ENCODE measurements around the gene HEG1. TPM values are rescaled to one million over a fixed set of nuclear protein-coding genes. Genes with fewer than 3 reads are reported as not detected.

The HEG1 gene
- total and polyA plus RNA-seq, 2 of the 4 experiments (the other 2 are of a cell fraction), result 25.6 to 43.4 TPM

DNA sequence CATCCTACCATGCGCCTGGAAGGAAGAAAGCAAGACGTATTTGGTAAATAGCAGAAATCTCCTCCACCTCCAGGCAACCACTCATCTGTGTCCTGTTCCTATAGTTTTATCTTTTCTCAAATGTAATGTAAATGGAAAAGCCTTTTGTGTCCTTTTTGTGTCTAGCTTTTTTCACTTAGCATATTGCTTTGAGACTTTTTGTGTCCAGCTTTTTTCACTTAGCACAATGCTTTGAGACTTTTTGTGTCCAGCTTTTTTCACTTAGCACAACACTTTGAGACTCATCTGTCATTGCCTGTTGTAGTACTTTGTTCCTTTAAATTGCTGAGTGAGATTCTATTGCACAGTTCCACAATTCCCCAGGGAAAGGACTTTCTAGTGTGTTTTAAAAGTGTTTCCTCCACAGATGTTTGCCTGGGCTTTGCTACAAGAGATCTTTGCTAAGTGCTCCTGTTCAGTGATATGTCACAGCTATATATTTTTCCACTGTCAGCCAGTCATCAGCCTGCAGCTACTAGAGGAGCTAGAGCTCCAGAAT, 93.3 kb downstream of the HEG1 start:
- H2BK5ac ChIP-seq (ENCODE audit: low read depth, low read length, poor library complexity, severe bottlenecking), result no peak overlapping the region
- dilution Hi-C loops (cut with HindIII; ENCODE audit: low sequenced_read_pairs, unreplicated experiment) (no loop called here), intact Hi-C loops (cut with micrococcal nuclease) (no loop called here), in situ Hi-C loops (cut with MboI; ENCODE audit: low sequenced_read_pairs) (no loop called here)
- peaks cover 8% of the 10 kb centered on the region for H3K9me1 ChIP-seq (ENCODE audit: insufficient read depth, low read length)
- H3K4ac ChIP-seq (ENCODE audit: low read depth, low read length), result no peak overlapping the region
- CTCF ChIA-PET, result no interaction called here
- no peak overlapping the region for H3K56ac ChIP-seq (ENCODE audit: extremely low read depth, insufficient read depth, low read length)
- H3K23ac ChIP-seq (ENCODE audit: low read depth, low read length), result no peak overlapping the region
- POLR2A ChIA-PET (ENCODE audit: unreplicated experiment), result no interaction called here
- H2BK120ac ChIP-seq (ENCODE audit: low read depth, low read length), result no peak overlapping the region
- ATAC-seq (ENCODE audit: low read depth) (no peak), DNase-seq (no peak)
- no peak overlapping the region for H2AK5ac ChIP-seq (ENCODE audit: low read depth, low read length)
- peaks cover 6% of the 10 kb centered on the region; the same call in 1 of the 2 replicates for H3K36me3 ChIP-seq (ENCODE audit: control insufficient read depth, insufficient read depth, low read length)
- no peak overlapping the region for H2BK15ac ChIP-seq (ENCODE audit: low read depth, low read length)
- peaks cover 5% of the 10 kb centered on the region; the same call in 1 of the 2 replicates for H3K4me1 ChIP-seq (ENCODE audit: control insufficient read depth, insufficient read depth, low read length)
- H3K27ac ChIP-seq (ENCODE audit: insufficient read depth, low read length), result no peak overlapping the region
- no peak overlapping the region for H2BK20ac ChIP-seq (ENCODE audit: low read depth, low read length)
- H3K14ac ChIP-seq (replicated peaks; ENCODE audit: low read depth, low read length), result no peak overlapping the region
- H2AK9ac ChIP-seq (replicated peaks; ENCODE audit: low read depth, low read length, poor library complexity), result no peak overlapping the region
- no peak overlapping the region for H4K5ac ChIP-seq (ENCODE audit: low read depth, low read length)
- no CpG with 5 or more reads among the region's 2 CpGs for WGBS, 2 experiments (ENCODE audit: extremely low coverage in 2 of 2, insufficient read length in 1 of 2)
- H3K9ac ChIP-seq (ENCODE audit: low read depth, low read length), result no peak overlapping the region
- BruUV-seq (replicated peaks), result no TSS peak
- TF ChIP-seq, protein P1, sequence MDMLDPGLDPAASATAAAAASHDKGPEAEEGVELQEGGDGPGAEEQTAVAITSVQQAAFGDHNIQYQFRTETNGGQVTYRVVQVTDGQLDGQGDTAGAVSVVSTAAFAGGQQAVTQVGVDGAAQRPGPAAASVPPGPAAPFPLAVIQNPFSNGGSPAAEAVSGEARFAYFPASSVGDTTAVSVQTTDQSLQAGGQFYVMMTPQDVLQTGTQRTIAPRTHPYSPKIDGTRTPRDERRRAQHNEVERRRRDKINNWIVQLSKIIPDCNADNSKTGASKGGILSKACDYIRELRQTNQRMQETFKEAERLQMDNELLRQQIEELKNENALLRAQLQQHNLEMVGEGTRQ (IDR thresholded peaks at IDR 0.05; ENCODE audit: low read depth, low read length), result no peak
- TF ChIP-seq RFX5 (IDR thresholded peaks at IDR 0.05; ENCODE audit: low read depth, low read length), result no peak
- no peak for TF ChIP-seq MXI1 (IDR thresholded peaks at IDR 0.05; ENCODE audit: borderline replicate concordance, low read depth, low read length)
- no peak for TF ChIP-seq POLR2A (IDR thresholded peaks at IDR 0.05; ENCODE audit: low read depth, low read length)
- TF ChIP-seq NFE2L2 (IDR thresholded peaks at IDR 0.05; ENCODE audit: low read depth, low read length), result no peak
- no peak for TF ChIP-seq FOS (IDR thresholded peaks at IDR 0.05; ENCODE audit: low read depth, low read length)
- TF ChIP-seq CEBPB (IDR thresholded peaks at IDR 0.05; ENCODE audit: low read depth, low read length), result no peak
- no peak for TF ChIP-seq MAFK (IDR thresholded peaks at IDR 0.05; ENCODE audit: low read depth, low read length)
- TF ChIP-seq CTCF (conservative IDR thresholded peaks at IDR 0.05; ENCODE audit: low read depth, low read length), result no peak
- no peak for TF ChIP-seq RAD21 (IDR thresholded peaks at IDR 0.05; ENCODE audit: low read length)
- no peak for TF ChIP-seq RCOR1 (IDR thresholded peaks at IDR 0.05; ENCODE audit: insufficient replicate concordance, low read length)
- no peak for TF ChIP-seq MAZ (IDR thresholded peaks at IDR 0.05; ENCODE audit: borderline replicate concordance, low read depth, low read length)
- no peak for TF ChIP-seq CHD1 (IDR thresholded peaks at IDR 0.05; ENCODE audit: low read depth, low read length)
- no peak for TF ChIP-seq ELK1 (IDR thresholded peaks at IDR 0.05; ENCODE audit: borderline replicate concordance, low read depth, low read length)
- peaks cover 3% of the 10 kb centered on the region; the same call in 1 of the 2 replicates for H4K20me1 ChIP-seq (ENCODE audit: insufficient read depth, low read length)
- no peak overlapping the region for H3K4me2 ChIP-seq (ENCODE audit: low read depth, low read length)
- H3K9me3 ChIP-seq (ENCODE audit: control insufficient read depth, insufficient read depth, low read length), result no peaks in the 10 kb centered on the region
- 0 out of 4 replicates have a peak, but pooled peaks cover 0 to 4% of the 10 kb centered on the region in 2 experiments for H3K79me1 ChIP-seq (ENCODE audit: low read depth in 1 of 2, low read length in 2 of 2)
- H3K27me3 ChIP-seq (ENCODE audit: control insufficient read depth, insufficient read depth, low read length), result no peaks in the 10 kb centered on the region
- H3K18ac ChIP-seq (ENCODE audit: low read depth, low read length), result no peak overlapping the region
- no peak overlapping the region for H3K4me3 ChIP-seq (ENCODE audit: insufficient read depth, low read depth, low read length)
- no peak overlapping the region for H4K91ac ChIP-seq (ENCODE audit: insufficient read depth, low read depth, low read length)
- no peak overlapping the region for H4K8ac ChIP-seq (ENCODE audit: low read depth in 2 of 2, low read length in 2 of 2)
- H2AFZ ChIP-seq (replicated peaks; ENCODE audit: low read length, poor library complexity), result no peak overlapping the region
